H1 (cell line): ENCODE results near the gene TPSD1. TPM values are rescaled to one million over a fixed set of nuclear protein-coding genes. Genes with fewer than 3 reads are reported as not detected.

ENCODE experiments used
- CTCF ChIA-PET: fragments of 300-600 bp; sonication (Branson Sonifier 250); formaldehyde crosslinking; loops from one replicate; lab custom pipeline; 2021; ENCODE audit not compliant: partially characterized antibody; lab: Charles Lee
- POLR2A ChIA-PET: fragments of 300-600 bp; sonication (Branson Sonifier 250); formaldehyde crosslinking; loops from one replicate; lab custom pipeline; 2021; ENCODE audit warnings: inconsistent platforms; ENCODE audit not compliant: partially characterized antibody; lab: Charles Lee
- DNase-seq, 2 experiments: peaks; one replicate each; pipeline versions ENCODE4 v3.0.0 to v3.0.0-alpha.2; 2010 to 2022; ENCODE audit warnings: low spot score in 2 of 2, low read depth in 1 of 2, mixed read lengths in 1 of 2
- FAIRE-seq: peaks from 2 replicates; lab custom pipeline; 2011; peaks lifted over from hg19 to GRCh38; lab: Jason Lieb, UNC
- H2AFZ ChIP-seq: 2 replicates; pipeline ENCODE4 v1.8.1; 2012; ENCODE audit warnings: low read length, inconsistent platforms
- H2AK5ac ChIP-seq: 2 replicates; pipeline ENCODE4 v1.6.1; 2013; ENCODE audit warnings: low read depth, low read length
- H2BK120ac ChIP-seq: replicated peaks from 2 replicates; pipeline ENCODE3; 2013; ENCODE audit warnings: low read depth, low read length, inconsistent platforms
- H2BK12ac ChIP-seq: 2 replicates; pipeline ENCODE4 v1.6.1; 2013; ENCODE audit warnings: low read depth, low read length
- H2BK15ac ChIP-seq: 2 replicates; pipeline ENCODE4 v1.6.1; 2013; ENCODE audit warnings: low read length
- H2BK20ac ChIP-seq: 2 replicates; pipeline ENCODE4 v1.6.1; 2013; ENCODE audit warnings: low read length
- H2BK5ac ChIP-seq: 2 replicates; pipeline ENCODE4 v1.6.1; 2013; ENCODE audit warnings: low read depth, low read length
- H3K14ac ChIP-seq: 2 replicates; pipeline ENCODE4 v1.6.1; 2013; ENCODE audit warnings: inconsistent platforms; ENCODE audit not compliant: insufficient read length
- H3K18ac ChIP-seq: 2 replicates; pipeline ENCODE4 v1.6.1; 2013; ENCODE audit warnings: low read length; ENCODE audit errors: extremely low read depth
- H3K23ac ChIP-seq: 2 replicates; pipeline ENCODE4 v1.6.1; 2013; ENCODE audit warnings: inconsistent platforms; ENCODE audit not compliant: insufficient read length
- H3K23me2 ChIP-seq: 2 replicates; pipeline ENCODE4 v1.6.1; 2013; ENCODE audit warnings: low read depth, low read length
- H3K27ac ChIP-seq: 2 replicates; pipeline ENCODE4 v1.6.1; 2011; ENCODE audit warnings: low read depth, low read length, inconsistent platforms
- H3K27me3 ChIP-seq, 4 experiments: replicated peaks in 1 of 4; 1 replicate in 1 of 4; 2 replicates in 3 of 4; pipeline versions ENCODE4 v1.6.1 to v1.8.1; 2011 to 2013; ENCODE audit warnings: low read length in 3 of 4, mild to moderate bottlenecking in 3 of 4, inconsistent platforms in 2 of 4, mixed read lengths in 2 of 4, moderate library complexity in 1 of 4; ENCODE audit not compliant: control insufficient read depth in 3 of 4, insufficient read depth in 3 of 4; ENCODE audit errors: extremely low read depth in 1 of 4
- H3K36me3 ChIP-seq, 4 experiments: 2 replicates each; pipeline versions ENCODE4 v1.6.1 to v1.8.1; 2011 to 2013; ENCODE audit warnings: mild to moderate bottlenecking in 4 of 4, low read length in 3 of 4, moderate library complexity in 2 of 4, control low read depth in 1 of 4, inconsistent platforms in 1 of 4; ENCODE audit not compliant: insufficient read depth in 4 of 4, control insufficient read depth in 2 of 4
- H3K4ac ChIP-seq: replicated peaks from 2 replicates; pipeline ENCODE3; 2013; ENCODE audit warnings: low read length, low read depth, mixed read lengths, inconsistent platforms; ENCODE audit not compliant: insufficient read length
- H3K4me1 ChIP-seq, 4 experiments: replicated peaks in 1 of 4; 1 replicate in 1 of 4; 2 replicates in 3 of 4; pipeline versions ENCODE4 v1.6.1 to v1.8.1; 2011 to 2013; ENCODE audit warnings: low read length in 3 of 4, inconsistent platforms in 2 of 4, mixed read lengths in 1 of 4; ENCODE audit not compliant: insufficient read depth in 4 of 4, control insufficient read depth in 3 of 4
- H3K4me2 ChIP-seq, 2 experiments: 2 replicates each; pipeline versions ENCODE4 v1.6.1 to v1.8.1; 2011 to 2013; ENCODE audit warnings: low read depth in 2 of 2, low read length in 2 of 2, control low read depth in 1 of 2, inconsistent platforms in 1 of 2, mild to moderate bottlenecking in 1 of 2; ENCODE audit not compliant: insufficient read depth in 1 of 2
- H3K4me3 ChIP-seq, 4 experiments: fragments of 200-600, 300-600 bp in 1 of 4; sonication (generic), shearing (Covaris generic), sonication (Bioruptor Twin) in 1 of 4; 2 replicates each; pipeline versions ENCODE4 v1.5.1 to v1.8.1; 2011 to 2016; ENCODE audit warnings: low read length in 4 of 4, low read depth in 3 of 4, control low read depth in 2 of 4, inconsistent platforms in 2 of 4, mild to moderate bottlenecking in 2 of 4, mixed read lengths in 1 of 4, moderate library complexity in 1 of 4; ENCODE audit not compliant: insufficient read depth in 2 of 4; ENCODE audit errors: extremely low read depth in 1 of 4
- H3K56ac ChIP-seq: replicated peaks from 2 replicates; pipeline ENCODE3; 2013; ENCODE audit warnings: low read depth, mild to moderate bottlenecking, mixed read lengths, low read length, inconsistent platforms; ENCODE audit not compliant: insufficient read length
- H3K79me1 ChIP-seq: 2 replicates; pipeline ENCODE4 v1.6.1; 2013; ENCODE audit warnings: low read depth, low read length, control low read depth
- H3K79me2 ChIP-seq, 2 experiments: 2 replicates each; pipeline versions ENCODE4 v1.6.1 to v1.8.1; 2012 to 2013; ENCODE audit warnings: low read length in 2 of 2, mild to moderate bottlenecking in 2 of 2, inconsistent platforms in 1 of 2; ENCODE audit not compliant: insufficient read depth in 2 of 2, control insufficient read depth in 1 of 2
- H3K9ac ChIP-seq, 4 experiments: replicated peaks in 1 of 4; 1 replicate in 1 of 4; 2 replicates in 3 of 4; pipeline versions ENCODE4 v1.6.1 to v1.8.1; 2011 to 2013; ENCODE audit warnings: low read depth in 3 of 4, low read length in 3 of 4, control low read depth in 2 of 4, mild to moderate bottlenecking in 2 of 4, moderate library complexity in 2 of 4, inconsistent platforms in 1 of 4; ENCODE audit errors: extremely low read depth in 1 of 4
- H3K9me3 ChIP-seq, 2 experiments: 2 replicates each; pipeline versions ENCODE4 v1.6.1 to v1.8.1; 2012 to 2013; ENCODE audit warnings: mild to moderate bottlenecking in 2 of 2, moderate library complexity in 2 of 2, control low read depth in 1 of 2, inconsistent platforms in 1 of 2, low read depth in 1 of 2, low read length in 1 of 2, mixed read lengths in 1 of 2; ENCODE audit not compliant: insufficient read depth in 2 of 2
- H4K20me1 ChIP-seq, 2 experiments: replicated peaks in 1 of 2; 2 replicates each; pipeline versions ENCODE3 to v1.8.1; 2011 to 2013; ENCODE audit warnings: inconsistent platforms in 2 of 2, low read length in 2 of 2, mild to moderate bottlenecking in 1 of 2; ENCODE audit not compliant: insufficient read depth in 2 of 2, control insufficient read depth in 1 of 2
- H4K5ac ChIP-seq: 2 replicates; pipeline ENCODE4 v1.6.1; 2013; ENCODE audit warnings: low read length, low read depth, mixed read lengths, inconsistent platforms; ENCODE audit not compliant: insufficient read length
- H4K8ac ChIP-seq: 2 replicates; pipeline ENCODE4 v1.8.0; 2013; ENCODE audit warnings: mild to moderate bottlenecking, moderate library complexity, low read length, inconsistent platforms; ENCODE audit not compliant: insufficient read depth; ENCODE audit errors: extremely low read depth
- H4K91ac ChIP-seq: replicated peaks from 2 replicates; pipeline ENCODE3; 2013; ENCODE audit warnings: low read length, mixed read lengths, inconsistent platforms; ENCODE audit not compliant: insufficient read length
- CREB1 ChIP-seq: IDR thresholded peaks from 2 replicates; pipeline ENCODE4 v1.6.1; 2012; ENCODE audit warnings: inconsistent platforms
- FOSL1 ChIP-seq: IDR thresholded peaks from 2 replicates; pipeline ENCODE4 v1.6.1; 2011; ENCODE audit warnings: mild to moderate bottlenecking, low read depth, low read length, moderate library complexity; ENCODE audit not compliant: insufficient read depth
- GABPA ChIP-seq: IDR thresholded peaks from 2 replicates; pipeline ENCODE4 v1.6.1; 2011; ENCODE audit warnings: mild to moderate bottlenecking, low read length, moderate library complexity, borderline replicate concordance; ENCODE audit not compliant: insufficient read depth
- POLR2AphosphoS5 ChIP-seq: IDR thresholded peaks from 2 replicates; pipeline ENCODE4 v1.6.1; 2011; ENCODE audit warnings: low read depth, low read length
- RAD21 ChIP-seq, 2 experiments: IDR thresholded peaks in 1 of 2; conservative IDR thresholded peaks in 1 of 2; 2 replicates each; pipeline ENCODE4 v1.6.1; 2011; ENCODE audit warnings: low read depth in 2 of 2, low read length in 2 of 2, improper control_type of control experiment in 1 of 2, inconsistent platforms in 1 of 2, mild to moderate bottlenecking in 1 of 2, moderate library complexity in 1 of 2
- SIRT6 ChIP-seq: IDR thresholded peaks from one replicate; pipeline ENCODE4 v1.7.1; 2012; ENCODE audit warnings: low read length, inconsistent platforms
- SRF ChIP-seq: IDR thresholded peaks from 2 replicates; pipeline ENCODE4 v1.6.1; 2011; ENCODE audit warnings: mild to moderate bottlenecking, low read depth, low read length, moderate library complexity
- TAF7 ChIP-seq: optimal IDR thresholded peaks from 2 replicates; pipeline ENCODE3; 2011; ENCODE audit warnings: low read depth, mild to moderate bottlenecking, inconsistent platforms, low read length, moderate library complexity, borderline replicate concordance
- TCF12 ChIP-seq: IDR thresholded peaks from 2 replicates; pipeline ENCODE4 v1.6.1; 2011; ENCODE audit warnings: low read depth, mild to moderate bottlenecking, low read length
- ZNF274 ChIP-seq: IDR thresholded peaks from 2 replicates; pipeline ENCODE4 v1.7.0; 2012; ENCODE audit warnings: low read length, borderline replicate concordance; ENCODE audit errors: extremely low read depth
- WGBS, 2 experiments: shearing (Covaris generic) in 1 of 2; methylation state at CpG; one replicate each; pipeline versions ENCODE4 v1.1.6 to v1.1.7; 2013 to 2015; ENCODE audit warnings: low lambda C conversion rate in 2 of 2, mixed read lengths in 2 of 2, inconsistent platforms in 1 of 2, low coverage in 1 of 2, missing lambda C conversion rate in 1 of 2; ENCODE audit not compliant: insufficient replicate concordance in 2 of 2, insufficient coverage in 1 of 2, insufficient read length in 1 of 2; ENCODE audit errors: extremely low coverage in 1 of 2, missing lambda C conversion rate in 1 of 2; 5-methylcytosine and 5-hydroxymethylcytosine counted together
- polyA plus RNA-seq, 7 experiments: library from polyadenylated mRNA; depleted of rRNA in 3 of 7; stranded (reverse) in 5 of 7; unstranded in 2 of 7; fragments of >200 nt in 5 of 7; fragments of 200-250 nt in 2 of 7; gene quantifications; 1 replicate in 5 of 7; 2 replicates in 1 of 7; 4 replicates in 1 of 7; pipeline versions ENCODE4 v1.2.1 to v1.2.3, GENCODE V29; 2011 to 2013; ENCODE audit warnings: missing spikeins in 2 of 7, mixed read lengths in 2 of 7
- total RNA-seq: library from RNA; stranded (reverse); fragmentation: NEBNext Ultra II Directional; extraction: Animal tissue kit (Norgen Biotek cat#: 25700); gene quantifications from 2 replicates; pipeline ENCODE4 v1.2.1, GENCODE V29; 2021

The TPSD1 gene
- total and polyA plus RNA-seq, 2 of the 8 experiments (the other 6 are each of a cell fraction or from before 2014, with no cell fraction given), result 0.26 TPM; not detected in 1

- CTCF ChIA-PET, result interaction anchor here (1.5 kb wide), 1 partner anchor 35 kb away, joined by 3 read pairs; no protein-coding TSS in a partner anchor
- TF ChIP-seq TAF7 (no peak), FOSL1 (no peak), POLR2AphosphoS5 (no peak), SRF (no peak), RAD21 (IDR thresholded peaks at IDR 0.05 in 1 of 2, conservative IDR thresholded peaks at IDR 0.05 in 1 of 2; ENCODE audit: low read depth in 2 of 2, low read length in 2 of 2) (no peak), CREB1 (no peak), ZNF274 (no peak), GABPA (no peak), SIRT6 (no peak), TCF12 (no peak)
Observed at GRCh38 chr16:1221628-1222552, 34.0 kb upstream of the TPSD1 start.

More at GRCh38 chr16:1221628-1222552, 34.0 kb upstream of the TPSD1 start:
- Histone ChIP-seq H3K36me3 (peaks cover 2 to 33% (median 8%) of the 10 kb centered on the region in 4 experiments; a peak in 6 of 8 replicates), H2AFZ (no peak overlapping the region), H2AK5ac (no peak overlapping the region), H3K18ac (no peak overlapping the region), H4K91ac (no peak overlapping the region), H3K27ac (no peak overlapping the region), H4K5ac (no peak overlapping the region), H3K27me3 (peaks cover 0 to 2% (median under 1%) of the 10 kb centered on the region in 4 experiments; a peak in 1 of 7 replicates), H3K4ac (no peak overlapping the region), H3K4me1 (no peaks in the 10 kb centered on the region; a peak in 1 of 7 replicates), H2BK12ac (no peak overlapping the region), H3K14ac (no peak overlapping the region), H4K8ac (no peak overlapping the region), H3K23ac (no peak overlapping the region), H3K79me1 (no peaks in the 10 kb centered on the region), H3K9me3 (no peaks in the 10 kb centered on the region), H3K4me3 (no peak overlapping the region), H2BK15ac (no peak overlapping the region), H3K9ac (no peak overlapping the region), H3K23me2 (no peaks in the 10 kb centered on the region), H2BK20ac (no peak overlapping the region), H2BK5ac (no peak overlapping the region), H2BK120ac (no peak overlapping the region), H3K79me2 (no peaks in the 10 kb centered on the region), H3K56ac (no peak overlapping the region), H3K4me2 (no peak overlapping the region), H4K20me1 (peaks cover 0 to 8% of the 10 kb centered on the region in 2 experiments)
- no peak for DNase-seq
- POLR2A ChIA-PET, result interaction anchor here (1.2 kb wide), 1 partner anchor 13 kb away, joined by 4 read pairs; no protein-coding TSS in a partner anchor
- no peak for FAIRE-seq
- 92% methylated on average over 30 of the region's 40 CpGs; no CpG with 5 or more reads in 1 of the 2 experiments for WGBS, 2 experiments
